DND-41 (cell line): ENCODE results near the gene GLDN.

Experiments used
- ATAC-seq: fragments of 200-7000 bp; cut with Tn5 transposase; 3 replicates; pipeline ENCODE4 v1.9.1; 2021; ENCODE audit warnings: low read depth; ENCODE audit not compliant: insufficient read depth
- DNase-seq: peaks from one replicate; pipeline ENCODE4 v3.0.0-alpha.2; 2020
- H2AFZ ChIP-seq: 2 replicates; pipeline ENCODE4 v1.6.0; 2012; ENCODE audit warnings: low read depth, low read length
- H3K27ac ChIP-seq: 2 replicates; pipeline ENCODE4 v1.5.1; 2012; ENCODE audit warnings: low read length, inconsistent platforms
- H3K27me3 ChIP-seq: fragments of 200-600 bp; sonication (generic); 2 replicates; pipeline ENCODE4 v1.6.0; 2012; ENCODE audit warnings: low read length, mild to moderate bottlenecking, inconsistent platforms; ENCODE audit not compliant: insufficient read depth, poor library complexity
- H3K36me3 ChIP-seq: 2 replicates; pipeline ENCODE4 v1.5.1; 2012; ENCODE audit warnings: low read length, inconsistent platforms; ENCODE audit not compliant: insufficient read depth
- H3K4me1 ChIP-seq: 2 replicates; pipeline ENCODE4 v1.5.1; 2012; ENCODE audit warnings: mild to moderate bottlenecking, low read length; ENCODE audit not compliant: insufficient read depth
- H3K4me2 ChIP-seq: 2 replicates; pipeline ENCODE4 v1.6.0; 2012; ENCODE audit warnings: mild to moderate bottlenecking, moderate library complexity, low read length, inconsistent platforms; ENCODE audit not compliant: insufficient read depth
- H3K4me3 ChIP-seq, 2 experiments: fragments of 200-600 bp in 1 of 2; shearing (Covaris generic) in 1 of 2; 2 replicates each; pipeline ENCODE4 v1.5.1; 2012 to 2016; ENCODE audit warnings: inconsistent platforms in 2 of 2, low read length in 2 of 2, mild to moderate bottlenecking in 2 of 2, low read depth in 1 of 2, moderate library complexity in 1 of 2
- H3K79me2 ChIP-seq: 2 replicates; pipeline ENCODE4 v1.6.0; 2012; ENCODE audit warnings: low read length, inconsistent platforms; ENCODE audit not compliant: insufficient read depth
- H3K9ac ChIP-seq: 2 replicates; pipeline ENCODE4 v1.6.0; 2012; ENCODE audit warnings: low read depth, mild to moderate bottlenecking, inconsistent platforms, low read length, moderate library complexity
- H3K9me3 ChIP-seq: 2 replicates; pipeline ENCODE4 v1.5.1; 2012; ENCODE audit warnings: low read length, moderate library complexity, mild to moderate bottlenecking, inconsistent platforms; ENCODE audit not compliant: insufficient read depth, severe bottlenecking
- H4K20me1 ChIP-seq: 2 replicates; pipeline ENCODE4 v1.6.0; 2012; ENCODE audit warnings: low read length; ENCODE audit not compliant: insufficient read depth
- EZH2 ChIP-seq: IDR thresholded peaks from 3 replicates; pipeline ENCODE4 v1.6.1; 2012; ENCODE audit warnings: borderline replicate concordance, low read depth, mild to moderate bottlenecking, moderate library complexity, low read length, inconsistent platforms; ENCODE audit not compliant: severe bottlenecking
- TF ChIP-seq, protein P1 (sequence below): IDR thresholded peaks from 2 replicates; pipeline ENCODE4 v1.5.1; 2012; ENCODE audit warnings: borderline replicate concordance, low read length, moderate library complexity, mild to moderate bottlenecking; ENCODE audit not compliant: poor library complexity, severe bottlenecking; ENCODE audit errors: extremely low read depth

GLDN gene

DNA sequence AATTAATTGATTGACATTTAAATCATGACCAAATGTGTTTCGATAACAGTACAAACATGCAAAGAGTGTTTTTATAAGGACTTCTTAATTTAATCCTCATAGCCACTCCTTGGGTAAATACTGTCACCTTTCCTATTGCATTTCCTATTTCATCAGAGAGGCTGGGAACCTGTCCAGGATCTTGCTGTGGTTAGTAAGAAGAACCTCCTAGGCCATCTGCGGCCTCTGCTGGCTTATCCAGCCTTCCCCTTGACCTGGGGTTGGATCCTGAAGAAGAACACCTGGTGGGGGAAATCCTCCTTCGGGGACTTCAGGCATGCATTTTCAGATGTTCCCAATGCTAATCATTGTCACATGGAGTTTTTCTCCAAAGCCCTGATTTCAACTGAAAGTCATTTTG is 25.5 kb downstream of the GLDN start:
- H3K4me3 ChIP-seq, result no peak overlapping the region
- H3K9me3 ChIP-seq, result no peaks in the 10 kb centered on the region
- H3K36me3 ChIP-seq, result no peaks in the 10 kb centered on the region
- H3K27ac ChIP-seq, result no peak overlapping the region
- H3K27me3 ChIP-seq, result no peaks in the 10 kb centered on the region
- H4K20me1 ChIP-seq, result no peaks in the 10 kb centered on the region
- no peaks in the 10 kb centered on the region for H3K79me2 ChIP-seq
- TF ChIP-seq, protein P1, sequence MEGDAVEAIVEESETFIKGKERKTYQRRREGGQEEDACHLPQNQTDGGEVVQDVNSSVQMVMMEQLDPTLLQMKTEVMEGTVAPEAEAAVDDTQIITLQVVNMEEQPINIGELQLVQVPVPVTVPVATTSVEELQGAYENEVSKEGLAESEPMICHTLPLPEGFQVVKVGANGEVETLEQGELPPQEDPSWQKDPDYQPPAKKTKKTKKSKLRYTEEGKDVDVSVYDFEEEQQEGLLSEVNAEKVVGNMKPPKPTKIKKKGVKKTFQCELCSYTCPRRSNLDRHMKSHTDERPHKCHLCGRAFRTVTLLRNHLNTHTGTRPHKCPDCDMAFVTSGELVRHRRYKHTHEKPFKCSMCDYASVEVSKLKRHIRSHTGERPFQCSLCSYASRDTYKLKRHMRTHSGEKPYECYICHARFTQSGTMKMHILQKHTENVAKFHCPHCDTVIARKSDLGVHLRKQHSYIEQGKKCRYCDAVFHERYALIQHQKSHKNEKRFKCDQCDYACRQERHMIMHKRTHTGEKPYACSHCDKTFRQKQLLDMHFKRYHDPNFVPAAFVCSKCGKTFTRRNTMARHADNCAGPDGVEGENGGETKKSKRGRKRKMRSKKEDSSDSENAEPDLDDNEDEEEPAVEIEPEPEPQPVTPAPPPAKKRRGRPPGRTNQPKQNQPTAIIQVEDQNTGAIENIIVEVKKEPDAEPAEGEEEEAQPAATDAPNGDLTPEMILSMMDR, result no peak
- TF ChIP-seq EZH2, result no peak
- H2AFZ ChIP-seq, result no peak overlapping the region
- DNase-seq (no peak), ATAC-seq (no peak)
- H3K4me2 ChIP-seq, result no peak overlapping the region
- H3K9ac ChIP-seq, result no peak overlapping the region
- no peaks in the 10 kb centered on the region for H3K4me1 ChIP-seq

DNA sequence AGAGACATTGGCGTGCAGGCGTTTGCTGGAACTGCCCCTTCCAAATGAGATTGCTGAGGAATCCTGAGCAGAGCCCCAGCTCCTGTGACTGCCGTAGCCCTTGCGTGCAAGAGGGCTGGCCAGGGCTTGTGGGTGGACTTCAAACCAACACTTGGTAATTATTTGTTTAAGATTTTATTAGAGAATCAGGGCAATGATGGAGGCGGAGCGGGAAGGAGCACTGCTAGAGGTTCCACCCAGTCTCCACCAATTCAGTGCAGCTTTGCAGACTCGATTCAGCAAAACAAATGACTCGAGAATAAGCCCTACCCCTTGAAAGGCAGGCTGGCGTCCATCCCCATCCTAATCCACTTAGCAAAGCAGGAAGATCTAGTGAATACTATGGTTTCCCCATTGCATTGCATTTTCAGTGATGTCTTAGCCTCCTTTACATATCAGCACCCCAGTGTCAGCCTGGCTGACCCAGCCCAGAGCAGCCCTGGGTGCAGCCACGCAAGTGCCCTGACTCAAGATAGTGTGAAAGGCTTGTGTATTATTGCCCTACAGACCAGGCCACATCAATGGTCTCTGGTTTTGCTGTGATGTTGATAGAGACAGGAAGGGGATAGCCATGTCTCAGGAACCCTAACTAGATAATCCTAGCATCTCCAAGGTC is 26.0 kb downstream of the GLDN start:
- TF ChIP-seq EZH2, result no peak
- TF ChIP-seq, protein P1, result no peak
- H3K4me2 ChIP-seq, result no peak overlapping the region

DNA sequence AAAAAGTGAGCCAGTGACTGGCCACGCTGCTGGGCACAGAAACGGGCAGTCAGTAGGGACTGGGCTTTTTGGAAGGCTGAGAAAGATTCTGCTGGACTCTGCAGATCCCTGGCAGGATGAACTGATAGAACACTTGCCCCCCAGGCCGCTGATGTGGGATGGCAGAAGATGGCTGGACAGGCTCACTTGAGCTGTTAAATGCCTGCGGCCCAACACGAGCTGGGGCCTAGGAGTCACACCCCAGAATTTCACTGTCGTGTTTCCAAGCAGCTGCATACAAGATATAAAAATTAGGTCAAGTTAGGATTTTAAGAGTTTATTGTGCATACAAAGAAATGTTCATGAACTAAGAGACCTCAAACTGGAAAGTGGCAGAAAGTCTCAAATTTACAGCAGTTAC is 26.9 kb downstream of the GLDN start:
- TF ChIP-seq EZH2, result no peak
- Histone ChIP-seq H2AFZ (no peak overlapping the region), H4K20me1 (no peaks in the 10 kb centered on the region), H3K4me3 (no peak overlapping the region), H3K4me2 (no peak overlapping the region), H3K9me3 (no peaks in the 10 kb centered on the region), H3K9ac (no peak overlapping the region), H3K27me3 (no peaks in the 10 kb centered on the region), H3K4me1 (no peaks in the 10 kb centered on the region), H3K36me3 (no peaks in the 10 kb centered on the region), H3K79me2 (no peaks in the 10 kb centered on the region), H3K27ac (no peak overlapping the region)
- DNase-seq (no peak), ATAC-seq (no peak)

More for the DNA sequence above, 26.0 kb downstream of the GLDN start:
- H3K4me1 ChIP-seq, result no peaks in the 10 kb centered on the region
- no peaks in the 10 kb centered on the region for H3K36me3 ChIP-seq
- H3K79me2 ChIP-seq, result no peaks in the 10 kb centered on the region
- no peaks in the 10 kb centered on the region for H3K9me3 ChIP-seq
- H3K9ac ChIP-seq, result no peak overlapping the region
- DNase-seq, result no peak
- H4K20me1 ChIP-seq, result no peaks in the 10 kb centered on the region
- no peak overlapping the region for H2AFZ ChIP-seq
- ATAC-seq, result no peak
- H3K4me3 ChIP-seq, result no peak overlapping the region
- no peak overlapping the region for H3K27ac ChIP-seq
- no peaks in the 10 kb centered on the region for H3K27me3 ChIP-seq

DNA sequence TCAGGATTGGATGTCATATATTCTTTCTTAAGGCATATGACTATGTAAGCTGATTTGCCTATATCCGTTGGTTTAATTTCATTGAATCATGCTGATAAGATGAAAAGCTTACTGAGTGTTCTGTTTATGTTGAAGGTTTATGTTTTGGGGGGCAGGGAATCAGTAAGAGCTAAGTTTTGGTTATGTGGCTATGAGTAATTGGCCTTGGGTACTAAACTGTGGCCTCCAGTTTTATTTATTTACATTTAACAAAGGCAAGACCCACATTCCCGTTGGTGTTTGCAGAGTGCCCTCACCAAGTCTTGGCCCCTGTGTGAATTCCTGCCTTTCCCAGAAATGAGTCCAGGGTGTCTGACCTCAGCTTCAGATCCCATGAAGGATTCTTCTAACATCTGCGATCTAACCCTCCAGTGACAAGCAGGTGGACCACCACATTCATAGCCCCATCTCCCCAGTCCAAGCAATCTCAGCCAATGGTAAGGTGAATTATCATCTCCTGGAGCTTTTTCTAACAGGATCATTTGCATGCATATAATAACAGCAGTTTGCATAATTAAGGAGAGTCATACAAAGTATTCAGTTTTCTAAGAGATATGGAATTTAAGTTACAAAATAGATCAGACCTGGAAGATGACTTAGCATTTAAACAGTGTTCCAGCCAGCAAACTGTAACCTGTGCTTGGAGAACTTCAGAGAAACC is 27.4 kb downstream of the GLDN start:
- Histone ChIP-seq H3K4me2 (no peak overlapping the region), H4K20me1 (no peaks in the 10 kb centered on the region), H3K4me3 (no peak overlapping the region), H3K9ac (no peak overlapping the region), H3K4me1 (no peaks in the 10 kb centered on the region), H3K27ac (no peak overlapping the region), H3K79me2 (no peaks in the 10 kb centered on the region), H3K9me3 (no peaks in the 10 kb centered on the region), H2AFZ (no peak overlapping the region), H3K36me3 (no peaks in the 10 kb centered on the region), H3K27me3 (no peaks in the 10 kb centered on the region)
- no peak for ATAC-seq
- TF ChIP-seq, protein P1, result no peak
- TF ChIP-seq EZH2, result no peak
- no peak for DNase-seq
